Trophoblast cell (in vitro differentiated cells and primary cell): ENCODE results near the gene OLFML3.
"Not testable (repeated sequence)": the region's sequence is repeated elsewhere in the genome, so short reads cannot be mapped to it uniquely, and the experiment has no call there.

ENCODE experiments used
- DNase-seq, 2 donors: peaks; one replicate each; pipeline ENCODE4 v3.0.0-alpha.2; 2016
- H2AFZ ChIP-seq: 2 replicates; pipeline ENCODE4 v1.6.1; 2013; ENCODE audit warnings: low read length, moderate library complexity, mild to moderate bottlenecking; ENCODE audit not compliant: insufficient read depth, poor library complexity
- H2AK5ac ChIP-seq: 2 replicates; pipeline ENCODE4 v1.6.1; 2013; ENCODE audit warnings: mild to moderate bottlenecking, low read length
- H2BK120ac ChIP-seq: 2 replicates; pipeline ENCODE4 v1.6.1; 2013; ENCODE audit warnings: low read length, mild to moderate bottlenecking, moderate library complexity; ENCODE audit not compliant: insufficient read depth, poor library complexity
- H2BK12ac ChIP-seq: 2 replicates; pipeline ENCODE4 v1.6.1; 2013; ENCODE audit warnings: mild to moderate bottlenecking, low read length, moderate library complexity
- H2BK5ac ChIP-seq: 2 replicates; pipeline ENCODE4 v1.6.1; 2013; ENCODE audit warnings: low read length, low read depth, moderate library complexity, mild to moderate bottlenecking; ENCODE audit not compliant: poor library complexity
- H3K14ac ChIP-seq: 2 replicates; pipeline ENCODE4 v1.6.1; 2013; ENCODE audit warnings: mild to moderate bottlenecking, low read length
- H3K18ac ChIP-seq: 2 replicates; pipeline ENCODE4 v1.6.1; 2013; ENCODE audit warnings: mild to moderate bottlenecking, low read length
- H3K23ac ChIP-seq: 2 replicates; pipeline ENCODE4 v1.6.1; 2013; ENCODE audit warnings: low read length
- H3K27ac ChIP-seq: 2 replicates; pipeline ENCODE4 v1.5.1; 2013; ENCODE audit warnings: low read depth, mild to moderate bottlenecking, inconsistent platforms, low read length, moderate library complexity
- H3K27me3 ChIP-seq: 2 replicates; pipeline ENCODE4 v1.6.1; 2013; ENCODE audit warnings: inconsistent platforms, mild to moderate bottlenecking, low read length, moderate library complexity; ENCODE audit not compliant: insufficient read depth
- H3K36me3 ChIP-seq, 2 experiments: 1 replicate in 1 of 2; 2 replicates in 1 of 2; pipeline ENCODE4 v1.6.1; 2013; ENCODE audit warnings: low read length in 2 of 2, mild to moderate bottlenecking in 2 of 2, moderate library complexity in 1 of 2; ENCODE audit not compliant: insufficient read depth in 2 of 2, control insufficient read depth in 1 of 2
- H3K4ac ChIP-seq: 2 replicates; pipeline ENCODE4 v1.6.1; 2013; ENCODE audit warnings: low read depth, mild to moderate bottlenecking, low read length, moderate library complexity
- H3K4me1 ChIP-seq, 2 experiments: 1 replicate in 1 of 2; 2 replicates in 1 of 2; pipeline ENCODE4 v1.6.1; 2013; ENCODE audit warnings: low read length in 2 of 2, mild to moderate bottlenecking in 2 of 2, moderate library complexity in 1 of 2; ENCODE audit not compliant: insufficient read depth in 2 of 2, control insufficient read depth in 1 of 2
- H3K4me2 ChIP-seq: 2 replicates; pipeline ENCODE4 v1.6.1; 2013; ENCODE audit warnings: inconsistent platforms, mild to moderate bottlenecking, low read length, moderate library complexity
- H3K4me3 ChIP-seq: 2 replicates; pipeline ENCODE4 v1.5.1; 2013; ENCODE audit warnings: mild to moderate bottlenecking, low read depth, low read length, inconsistent platforms
- H3K79me1 ChIP-seq: one replicate; pipeline ENCODE4 v1.6.1; 2013; ENCODE audit warnings: low read length
- H3K79me2 ChIP-seq: 2 replicates; pipeline ENCODE4 v1.6.1; 2013; ENCODE audit warnings: low read length, mild to moderate bottlenecking; ENCODE audit not compliant: control insufficient read depth, insufficient read depth, poor library complexity
- H3K9ac ChIP-seq: 2 replicates; pipeline ENCODE4 v1.6.1; 2013; ENCODE audit warnings: mild to moderate bottlenecking, low read length
- H3K9me3 ChIP-seq: 2 replicates; pipeline ENCODE4 v1.6.1; 2013; ENCODE audit warnings: low read depth, mild to moderate bottlenecking, control low read depth, inconsistent platforms, low read length; ENCODE audit not compliant: insufficient read depth
- H4K12ac ChIP-seq: 2 replicates; pipeline ENCODE4 v1.6.1; 2013; ENCODE audit warnings: low read depth, mild to moderate bottlenecking, low read length, moderate library complexity
- H4K8ac ChIP-seq: 2 replicates; pipeline ENCODE4 v1.6.1; 2013; ENCODE audit warnings: low read depth, mild to moderate bottlenecking, low read length, moderate library complexity
- H4K91ac ChIP-seq: one replicate; pipeline ENCODE4 v1.6.1; 2013; ENCODE audit warnings: low read depth, mild to moderate bottlenecking, low read length, moderate library complexity
- WGBS: extraction: QIAGEN DNeasy Blood & Tissue Kit; methylation state at CpG from one replicate; pipeline ENCODE4 v1.1.7; 2013; ENCODE audit warnings: missing lambda C conversion rate; ENCODE audit not compliant: insufficient read length, insufficient coverage; ENCODE audit errors: extremely low coverage; 5-methylcytosine and 5-hydroxymethylcytosine counted together

OLFML3 gene

GRCh38 chr1:114011796-114012195, 32.5 kb downstream of the OLFML3 start:
- Histone ChIP-seq H3K18ac (no peak overlapping the region), H3K4me3 (no peak overlapping the region), H3K27ac (no peak overlapping the region), H4K91ac (no peak overlapping the region), H3K4ac (no peak overlapping the region), H2BK12ac (no peak overlapping the region), H3K14ac (no peak overlapping the region), H3K4me2 (no peak overlapping the region), H4K12ac (no peak overlapping the region), H3K36me3 (no peaks in the 10 kb centered on the region), H3K79me1 (no peaks in the 10 kb centered on the region), H2AK5ac (no peak overlapping the region), H3K23ac (no peak overlapping the region), H2BK5ac (no peak overlapping the region), H2AFZ (no peak overlapping the region), H3K79me2 (no peaks in the 10 kb centered on the region), H3K9ac (no peak overlapping the region), H4K8ac (no peak overlapping the region), H3K9me3 (peaks cover 1% of the 10 kb centered on the region), H3K4me1 (peaks cover 0 to 2% of the 10 kb centered on the region in 2 experiments), H2BK120ac (no peak overlapping the region), H3K27me3 (no peaks in the 10 kb centered on the region)
- no peak for DNase-seq

- Histone ChIP-seq H3K4me2 (no peak overlapping the region), H2AK5ac (no peak overlapping the region), H2BK120ac (no peak overlapping the region), H3K79me2 (no peaks in the 10 kb centered on the region), H2BK5ac (no peak overlapping the region), H3K36me3 (no peaks in the 10 kb centered on the region), H3K9ac (no peak overlapping the region), H3K23ac (no peak overlapping the region), H3K9me3 (peaks cover 3% of the 10 kb centered on the region), H3K4me1 (no peaks in the 10 kb centered on the region), H4K8ac (no peak overlapping the region), H3K27ac (no peak overlapping the region), H4K12ac (no peak overlapping the region), H2AFZ (no peak overlapping the region), H4K91ac (no peak overlapping the region), H3K4me3 (no peak overlapping the region), H2BK12ac (no peak overlapping the region), H3K27me3 (no peaks in the 10 kb centered on the region), H3K79me1 (no peaks in the 10 kb centered on the region), H3K4ac (no peak overlapping the region), H3K18ac (no peak overlapping the region), H3K14ac (no peak overlapping the region)
- no peak for DNase-seq
- no CpG with 5 or more reads among the region's 2 CpGs for WGBS
Measured at GRCh38 chr1:114015075-114015474, 35.8 kb downstream of the OLFML3 start.

- H2BK120ac ChIP-seq, H3K9ac ChIP-seq, H3K9me3 ChIP-seq, H3K18ac ChIP-seq, H4K12ac ChIP-seq, H3K14ac ChIP-seq, H4K91ac ChIP-seq, H3K27me3 ChIP-seq, H3K36me3 ChIP-seq, H2AK5ac ChIP-seq, H2AFZ ChIP-seq, H4K8ac ChIP-seq, H3K79me2 ChIP-seq, H3K27ac ChIP-seq, H3K79me1 ChIP-seq, H3K4me3 ChIP-seq, H2BK12ac ChIP-seq, H2BK5ac ChIP-seq, H3K23ac ChIP-seq, H3K4me1 ChIP-seq, H3K4me2 ChIP-seq, H3K4ac ChIP-seq, DNase-seq: not testable (repeated sequence)
- no CpG with 5 or more reads among the region's 3 CpGs for WGBS
Measured at GRCh38 chr1:114019724-114020123, 40.5 kb downstream of the OLFML3 start.

GRCh38 chr1:114021665-114022099, 42.4 kb downstream of the OLFML3 start:
- no peak for DNase-seq
- Histone ChIP-seq H4K91ac (no peak overlapping the region), H2AK5ac (no peak overlapping the region), H3K4me1 (no peaks in the 10 kb centered on the region), H3K9ac (no peak overlapping the region), H4K12ac (no peak overlapping the region), H2AFZ (no peak overlapping the region), H4K8ac (no peak overlapping the region), H2BK5ac (no peak overlapping the region), H3K36me3 (no peaks in the 10 kb centered on the region), H3K14ac (no peak overlapping the region), H3K4me3 (no peak overlapping the region), H3K79me1 (no peaks in the 10 kb centered on the region), H3K27ac (no peak overlapping the region), H3K79me2 (no peaks in the 10 kb centered on the region), H2BK12ac (no peak overlapping the region), H3K9me3 (peaks cover 4% of the 10 kb centered on the region), H3K27me3 (no peaks in the 10 kb centered on the region), H3K23ac (no peak overlapping the region), H3K4me2 (no peak overlapping the region), H3K18ac (no peak overlapping the region), H3K4ac (no peak overlapping the region), H2BK120ac (no peak overlapping the region)
- no CpG with 5 or more reads among the region's 4 CpGs for WGBS
